ENCODE data around the gene CYB5B. TPM values are rescaled to one million over a fixed set of nuclear protein-coding genes. Genes with fewer than 3 reads are reported as not detected.

CYB5B gene
- total and polyA plus RNA-seq, 4 donors: 38.7 to 86.3 (median 45.8) TPM

GRCh38 chr16:69483611-69484010 lies 59.2 kb downstream of the CYB5B start:
- DNase-seq (ENCODE audit: low spot score): no peak
- H3K27me3 ChIP-seq (ENCODE audit: control insufficient read depth in 4 of 4, insufficient read depth in 4 of 4, low read length in 3 of 4): no peaks in the 10 kb centered on the region
- H3K27ac ChIP-seq (ENCODE audit: low read depth in 1 of 2, low read length in 2 of 2): no peak overlapping the region
- no peak overlapping the region for H3K4me3 ChIP-seq (ENCODE audit: low read depth in 1 of 3, low read length in 3 of 3)
- peaks cover 0 to 10% (median 0%) of the 10 kb centered on the region in 4 donors for H3K4me1 ChIP-seq (ENCODE audit: control insufficient read depth in 4 of 4, insufficient read depth in 4 of 4, low read length in 3 of 4)
- H3K36me3 ChIP-seq (ENCODE audit: control insufficient read depth in 4 of 4, insufficient read depth in 3 of 4, low read depth in 1 of 4, low read length in 3 of 4): no peaks in the 10 kb centered on the region
- 96% methylated on average over 5 of the region's 5 CpGs for WGBS
- H3K9ac ChIP-seq (ENCODE audit: low read depth in 1 of 2, low read length in 2 of 2): no peak overlapping the region
- no peaks in the 10 kb centered on the region for H3K9me3 ChIP-seq (ENCODE audit: control insufficient read depth in 4 of 4, low read length in 3 of 4)
- TF ChIP-seq MAX (IDR thresholded peaks at IDR 0.05) (no peak), HNF4A (conservative IDR thresholded peaks at IDR 0.05) (no peak), YY1 (IDR thresholded peaks at IDR 0.05) (no peak), HNF4G (IDR thresholded peaks at IDR 0.05) (no peak)

DNA sequence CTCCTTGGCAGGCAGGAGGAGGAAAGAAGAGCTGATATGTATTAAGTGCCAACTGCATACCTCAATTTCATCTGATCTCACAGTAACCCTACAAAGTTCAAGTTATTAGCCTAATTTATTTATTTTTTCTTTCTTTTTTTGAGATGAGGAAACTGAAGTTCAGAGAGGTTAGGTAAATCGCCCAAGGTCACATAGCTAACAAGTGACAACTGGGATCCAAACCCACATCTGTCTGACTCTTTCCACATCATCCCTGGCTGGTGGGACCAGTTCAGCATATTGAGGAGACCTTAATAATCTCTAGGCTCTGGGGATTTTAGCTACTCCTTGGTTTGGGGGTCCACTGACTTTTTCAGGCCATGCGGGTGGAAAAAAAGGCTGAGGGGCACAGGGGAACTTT lies 60.9 kb downstream of the CYB5B start:
- Histone ChIP-seq H3K9me3 (ENCODE audit: control insufficient read depth in 4 of 4, low read length in 3 of 4) (no peaks in the 10 kb centered on the region), H3K4me1 (ENCODE audit: control insufficient read depth in 4 of 4, insufficient read depth in 4 of 4, low read length in 3 of 4) (peaks cover 0 to 10% (median 0%) of the 10 kb centered on the region in 4 donors), H3K9ac (ENCODE audit: low read depth in 1 of 2, low read length in 2 of 2) (no peak overlapping the region), H3K4me3 (ENCODE audit: low read depth in 1 of 3, low read length in 3 of 3) (no peak overlapping the region), H3K27ac (ENCODE audit: low read depth in 1 of 2, low read length in 2 of 2) (no peak overlapping the region), H3K27me3 (ENCODE audit: control insufficient read depth in 4 of 4, insufficient read depth in 4 of 4, low read length in 3 of 4) (no peaks in the 10 kb centered on the region), H3K36me3 (ENCODE audit: control insufficient read depth in 4 of 4, insufficient read depth in 3 of 4, low read depth in 1 of 4, low read length in 3 of 4) (no peaks in the 10 kb centered on the region)
- 92% methylated on average over 2 of the region's 2 CpGs for WGBS
- TF ChIP-seq FOXA1 (IDR thresholded peaks at IDR 0.05) (no peak), SP1 (IDR thresholded peaks at IDR 0.05) (no peak), NR2F2 (IDR thresholded peaks at IDR 0.05) (no peak), FOXA2 (IDR thresholded peaks at IDR 0.05) (no peak), MAX (IDR thresholded peaks at IDR 0.05) (no peak), HNF4G (IDR thresholded peaks at IDR 0.05) (no peak), HNF4A (conservative IDR thresholded peaks at IDR 0.05) (no peak), EGR1 (IDR thresholded peaks at IDR 0.05; ENCODE audit: low read depth in 2 of 2) (no peak), ATF3 (IDR thresholded peaks at IDR 0.05) (no peak), TAF1 (conservative IDR thresholded peaks at IDR 0.05) (no peak), RAD21 (IDR thresholded peaks at IDR 0.05) (no peak)
- TF ChIP-seq, protein P1, sequence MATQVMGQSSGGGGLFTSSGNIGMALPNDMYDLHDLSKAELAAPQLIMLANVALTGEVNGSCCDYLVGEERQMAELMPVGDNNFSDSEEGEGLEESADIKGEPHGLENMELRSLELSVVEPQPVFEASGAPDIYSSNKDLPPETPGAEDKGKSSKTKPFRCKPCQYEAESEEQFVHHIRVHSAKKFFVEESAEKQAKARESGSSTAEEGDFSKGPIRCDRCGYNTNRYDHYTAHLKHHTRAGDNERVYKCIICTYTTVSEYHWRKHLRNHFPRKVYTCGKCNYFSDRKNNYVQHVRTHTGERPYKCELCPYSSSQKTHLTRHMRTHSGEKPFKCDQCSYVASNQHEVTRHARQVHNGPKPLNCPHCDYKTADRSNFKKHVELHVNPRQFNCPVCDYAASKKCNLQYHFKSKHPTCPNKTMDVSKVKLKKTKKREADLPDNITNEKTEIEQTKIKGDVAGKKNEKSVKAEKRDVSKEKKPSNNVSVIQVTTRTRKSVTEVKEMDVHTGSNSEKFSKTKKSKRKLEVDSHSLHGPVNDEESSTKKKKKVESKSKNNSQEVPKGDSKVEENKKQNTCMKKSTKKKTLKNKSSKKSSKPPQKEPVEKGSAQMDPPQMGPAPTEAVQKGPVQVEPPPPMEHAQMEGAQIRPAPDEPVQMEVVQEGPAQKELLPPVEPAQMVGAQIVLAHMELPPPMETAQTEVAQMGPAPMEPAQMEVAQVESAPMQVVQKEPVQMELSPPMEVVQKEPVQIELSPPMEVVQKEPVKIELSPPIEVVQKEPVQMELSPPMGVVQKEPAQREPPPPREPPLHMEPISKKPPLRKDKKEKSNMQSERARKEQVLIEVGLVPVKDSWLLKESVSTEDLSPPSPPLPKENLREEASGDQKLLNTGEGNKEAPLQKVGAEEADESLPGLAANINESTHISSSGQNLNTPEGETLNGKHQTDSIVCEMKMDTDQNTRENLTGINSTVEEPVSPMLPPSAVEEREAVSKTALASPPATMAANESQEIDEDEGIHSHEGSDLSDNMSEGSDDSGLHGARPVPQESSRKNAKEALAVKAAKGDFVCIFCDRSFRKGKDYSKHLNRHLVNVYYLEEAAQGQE (IDR thresholded peaks at IDR 0.05): no peak
- TF ChIP-seq, protein P2, sequence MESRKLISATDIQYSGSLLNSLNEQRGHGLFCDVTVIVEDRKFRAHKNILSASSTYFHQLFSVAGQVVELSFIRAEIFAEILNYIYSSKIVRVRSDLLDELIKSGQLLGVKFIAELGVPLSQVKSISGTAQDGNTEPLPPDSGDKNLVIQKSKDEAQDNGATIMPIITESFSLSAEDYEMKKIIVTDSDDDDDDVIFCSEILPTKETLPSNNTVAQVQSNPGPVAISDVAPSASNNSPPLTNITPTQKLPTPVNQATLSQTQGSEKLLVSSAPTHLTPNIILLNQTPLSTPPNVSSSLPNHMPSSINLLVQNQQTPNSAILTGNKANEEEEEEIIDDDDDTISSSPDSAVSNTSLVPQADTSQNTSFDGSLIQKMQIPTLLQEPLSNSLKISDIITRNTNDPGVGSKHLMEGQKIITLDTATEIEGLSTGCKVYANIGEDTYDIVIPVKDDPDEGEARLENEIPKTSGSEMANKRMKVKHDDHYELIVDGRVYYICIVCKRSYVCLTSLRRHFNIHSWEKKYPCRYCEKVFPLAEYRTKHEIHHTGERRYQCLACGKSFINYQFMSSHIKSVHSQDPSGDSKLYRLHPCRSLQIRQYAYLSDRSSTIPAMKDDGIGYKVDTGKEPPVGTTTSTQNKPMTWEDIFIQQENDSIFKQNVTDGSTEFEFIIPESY (IDR thresholded peaks at IDR 0.05): no peak
- DNase-seq (ENCODE audit: low spot score): no peak

Measured in liver (tissue), 9 donors.